Endothelial cell of umbilical vein (primary cell): ENCODE data around the gene ADCY5. TPM values are rescaled to one million over a fixed set of nuclear protein-coding genes. Genes with fewer than 3 reads are reported as not detected.

ENCODE experiments used
- BruUV-seq: library from RNA; stranded (reverse); fragments of 400-500 nt; replicated peaks from 2 replicates; lab custom pipeline; 2021; lab: Mats Ljungman, UMichigan
- CTCF ChIA-PET: fragments of 300-600, 350-600 bp; sonication (Branson Sonifier 250); formaldehyde crosslinking; loops from one replicate; lab custom pipeline; 2021; ENCODE audit warnings: antibody characterized with exemption, inconsistent platforms; lab: Charles Lee
- POLR2A ChIA-PET: fragments of 300-600, 350-600 bp; sonication (Branson Sonifier 250); formaldehyde crosslinking; loops from one replicate; lab custom pipeline; 2021; ENCODE audit warnings: antibody characterized with exemption, inconsistent platforms; lab: Charles Lee
- DNase-seq: peaks from one replicate; pipeline ENCODE4 v3.0.0-alpha.2; 2011; ENCODE audit warnings: low read depth, low spot score
- FAIRE-seq: peaks from 2 replicates; lab custom pipeline; 2011; peaks lifted over from hg19 to GRCh38; lab: Jason Lieb, UNC
- H2AFZ ChIP-seq: 2 replicates; pipeline ENCODE4 v1.6.0; 2012; ENCODE audit warnings: low read depth, low read length, control low read depth, inconsistent platforms
- H3K27ac ChIP-seq: 2 replicates; pipeline ENCODE4 v1.5.1; 2011; ENCODE audit warnings: low read depth, mild to moderate bottlenecking, control low read depth, low read length, moderate library complexity; ENCODE audit not compliant: insufficient read depth
- H3K27me3 ChIP-seq, 2 experiments: 2 replicates each; pipeline versions ENCODE4 v1.6.0 to v1.6.1; 2011; ENCODE audit warnings: low read length in 2 of 2, mixed read lengths in 1 of 2; ENCODE audit not compliant: control insufficient read depth in 2 of 2, insufficient read depth in 2 of 2
- H3K36me3 ChIP-seq, 2 experiments: 2 replicates in 1 of 2; 3 replicates in 1 of 2; pipeline ENCODE4 v1.5.1; 2011; ENCODE audit warnings: low read length in 2 of 2, mild to moderate bottlenecking in 1 of 2, moderate library complexity in 1 of 2; ENCODE audit not compliant: control insufficient read depth in 2 of 2, insufficient read depth in 2 of 2; ENCODE audit errors: extremely low read depth in 1 of 2
- H3K4me1 ChIP-seq: 3 replicates; pipeline ENCODE4 v1.5.1; 2011; ENCODE audit warnings: mild to moderate bottlenecking, low read length; ENCODE audit not compliant: control insufficient read depth, insufficient read depth; ENCODE audit errors: extremely low read depth
- H3K4me2 ChIP-seq: 2 replicates; pipeline ENCODE4 v1.6.1; 2011; ENCODE audit warnings: low read length, control low read depth, mixed read lengths; ENCODE audit not compliant: insufficient read depth
- H3K4me3 ChIP-seq, 3 experiments: fragments of 200-600 bp in 1 of 3; sonication (generic), shearing (Covaris generic) in 1 of 3; replicated peaks in 1 of 3; 2 replicates each; pipeline ENCODE4 v1.5.1; 2011 to 2016; ENCODE audit warnings: control low read depth in 3 of 3, low read length in 3 of 3, mild to moderate bottlenecking in 2 of 3, inconsistent platforms in 1 of 3, low read depth in 1 of 3, moderate library complexity in 1 of 3; ENCODE audit not compliant: insufficient read depth in 1 of 3
- H3K79me2 ChIP-seq: 2 replicates; pipeline ENCODE4 v1.6.0; 2012; ENCODE audit warnings: low read length, inconsistent platforms; ENCODE audit not compliant: control insufficient read depth, insufficient read depth
- H3K9ac ChIP-seq: replicated peaks from 2 replicates; pipeline ENCODE3; 2011; ENCODE audit warnings: low read length, control low read depth; ENCODE audit not compliant: insufficient read depth; ENCODE audit errors: extremely low read depth
- H3K9me1 ChIP-seq: replicated peaks from 3 replicates; pipeline ENCODE4 v1.6.0; 2011; ENCODE audit warnings: mild to moderate bottlenecking, low read length; ENCODE audit not compliant: control insufficient read depth, insufficient read depth; ENCODE audit errors: extremely low read depth
- H3K9me3 ChIP-seq: replicated peaks from 2 replicates; pipeline ENCODE4 v1.5.1; 2012; ENCODE audit warnings: low read length, inconsistent platforms; ENCODE audit not compliant: control insufficient read depth, insufficient read depth
- H4K20me1 ChIP-seq: replicated peaks from 2 replicates; pipeline ENCODE3; 2011; ENCODE audit warnings: mild to moderate bottlenecking, low read length; ENCODE audit not compliant: control insufficient read depth, insufficient read depth; ENCODE audit errors: extremely low read depth
- EZH2 ChIP-seq: IDR thresholded peaks from 2 replicates; pipeline ENCODE4 v1.6.1; 2012; ENCODE audit warnings: borderline replicate concordance, low read depth, mild to moderate bottlenecking, moderate library complexity, low read length, inconsistent platforms; ENCODE audit not compliant: severe bottlenecking
- FOS ChIP-seq: IDR thresholded peaks from 2 replicates; pipeline ENCODE4 v1.6.1; 2011; ENCODE audit warnings: mild to moderate bottlenecking, low read length, moderate library complexity, borderline replicate concordance; ENCODE audit not compliant: insufficient read depth
- GATA2 ChIP-seq: IDR thresholded peaks from 2 replicates; pipeline ENCODE4 v1.7.0; 2011; ENCODE audit warnings: low read depth, mild to moderate bottlenecking, moderate library complexity, mixed read lengths, low read length; ENCODE audit not compliant: insufficient read length, insufficient read depth
- MYC ChIP-seq: IDR thresholded peaks from one replicate; pipeline ENCODE4 v1.6.1; 2011; ENCODE audit warnings: mild to moderate bottlenecking, low read depth, low read length
- POLR2AphosphoS5 ChIP-seq: IDR thresholded peaks from 2 replicates; pipeline ENCODE4 v1.6.1; 2012; ENCODE audit warnings: low read depth, mild to moderate bottlenecking, control low read depth, low read length, moderate library complexity; ENCODE audit not compliant: insufficient read depth
- dilution Hi-C: fragments of 300-500 bp; cut with MboI; formaldehyde crosslinking; loops from one replicate; pipeline ENCODE4 v1.15.0; 2019; ENCODE audit warnings: low sequenced_read_pairs; ENCODE audit not compliant: extremely low pct_ligation_motif_present
- intact Hi-C: fragments of 100-400 bp; cut with micrococcal nuclease; formaldehyde crosslinking; loops from one replicate; pipeline ENCODE4 v1.10.0; 2022
- polyA plus RNA-seq, 4 experiments: library from polyadenylated mRNA; depleted of rRNA in 3 of 4; stranded (reverse) in 3 of 4; unstranded in 1 of 4; fragments of >200 nt; gene quantifications; 2 replicates each; pipeline versions ENCODE4 v1.2.1 to v1.2.3, GENCODE V29; 2011 to 2012; ENCODE audit warnings: missing spikeins in 1 of 4
- total RNA-seq: library from RNA; stranded (reverse); gene quantifications from 2 replicates; pipeline ENCODE4 v1.2.3, GENCODE V29; 2021
- TF ChIP-seq, protein P1 (sequence below), 2 donors: IDR thresholded peaks; 1 replicate in 1 of 2; 2 replicates in 1 of 2; pipeline ENCODE4 v1.5.1; 2011; ENCODE audit warnings: low read length in 2 of 2, mild to moderate bottlenecking in 2 of 2, moderate library complexity in 2 of 2, control low read depth in 1 of 2, inconsistent platforms in 1 of 2, low read depth in 1 of 2; ENCODE audit not compliant: insufficient read depth in 1 of 2; ENCODE audit errors: extremely low read depth in 1 of 2

ADCY5 gene
- total and polyA plus RNA-seq, 2 donors (not counting 3 experiments of a cell fraction or from before 2014, with no cell fraction given): 0.01 TPM; not detected in 1

DNA sequence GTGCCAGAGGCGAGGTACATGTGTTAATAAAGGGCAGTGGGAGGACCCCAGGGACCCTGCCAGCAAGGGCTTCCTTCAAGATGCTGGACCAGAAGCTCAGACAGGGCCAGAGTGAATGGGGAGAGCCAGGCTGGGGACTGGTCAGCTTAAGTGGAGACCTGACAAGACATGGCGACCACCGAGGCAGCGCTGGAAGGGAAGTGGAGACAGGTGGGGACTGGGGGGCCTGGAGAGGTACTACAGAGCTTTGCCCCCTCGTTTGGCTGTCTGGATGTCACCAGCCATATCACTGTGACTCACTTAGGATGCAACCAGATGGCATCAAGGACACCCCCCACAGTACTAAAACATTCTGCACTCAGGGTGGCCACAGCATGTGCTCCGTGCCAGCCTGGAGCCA lies 97.9 kb downstream of the ADCY5 start:
- POLR2A ChIA-PET: no interaction called here
- H3K4me2 ChIP-seq: no peak overlapping the region
- CTCF ChIA-PET: no interaction called here
- intact Hi-C loops (no loop called here), dilution Hi-C loops (no loop called here)
- no TSS peak for BruUV-seq
- FAIRE-seq (no peak), DNase-seq (no peak)
- no peaks in the 10 kb centered on the region for H4K20me1 ChIP-seq
- no peaks in the 10 kb centered on the region for H3K9me3 ChIP-seq
- no peak overlapping the region for H3K4me3 ChIP-seq
- H3K27ac ChIP-seq: no peak overlapping the region
- H3K79me2 ChIP-seq: no peaks in the 10 kb centered on the region
- no peaks in the 10 kb centered on the region for H3K4me1 ChIP-seq
- H3K9ac ChIP-seq: no peak overlapping the region
- no peak overlapping the region for H2AFZ ChIP-seq
- H3K36me3 ChIP-seq: no peaks in the 10 kb centered on the region
- H3K9me1 ChIP-seq: no peaks in the 10 kb centered on the region
- no peaks in the 10 kb centered on the region for H3K27me3 ChIP-seq
- no peak for TF ChIP-seq MYC
- no peak for TF ChIP-seq GATA2
- no peak for TF ChIP-seq POLR2AphosphoS5
- no peak for TF ChIP-seq FOS
- TF ChIP-seq, protein P1, sequence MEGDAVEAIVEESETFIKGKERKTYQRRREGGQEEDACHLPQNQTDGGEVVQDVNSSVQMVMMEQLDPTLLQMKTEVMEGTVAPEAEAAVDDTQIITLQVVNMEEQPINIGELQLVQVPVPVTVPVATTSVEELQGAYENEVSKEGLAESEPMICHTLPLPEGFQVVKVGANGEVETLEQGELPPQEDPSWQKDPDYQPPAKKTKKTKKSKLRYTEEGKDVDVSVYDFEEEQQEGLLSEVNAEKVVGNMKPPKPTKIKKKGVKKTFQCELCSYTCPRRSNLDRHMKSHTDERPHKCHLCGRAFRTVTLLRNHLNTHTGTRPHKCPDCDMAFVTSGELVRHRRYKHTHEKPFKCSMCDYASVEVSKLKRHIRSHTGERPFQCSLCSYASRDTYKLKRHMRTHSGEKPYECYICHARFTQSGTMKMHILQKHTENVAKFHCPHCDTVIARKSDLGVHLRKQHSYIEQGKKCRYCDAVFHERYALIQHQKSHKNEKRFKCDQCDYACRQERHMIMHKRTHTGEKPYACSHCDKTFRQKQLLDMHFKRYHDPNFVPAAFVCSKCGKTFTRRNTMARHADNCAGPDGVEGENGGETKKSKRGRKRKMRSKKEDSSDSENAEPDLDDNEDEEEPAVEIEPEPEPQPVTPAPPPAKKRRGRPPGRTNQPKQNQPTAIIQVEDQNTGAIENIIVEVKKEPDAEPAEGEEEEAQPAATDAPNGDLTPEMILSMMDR (IDR thresholded peaks at IDR 0.05; ENCODE audit: extremely low read depth in 1 of 2, insufficient read depth in 1 of 2, low read depth in 1 of 2, low read length in 2 of 2): no peak
- TF ChIP-seq EZH2: no peak
